ENCODE data around the gene MRAP2. TPM values are rescaled to one million over a fixed set of nuclear protein-coding genes. Genes with fewer than 3 reads are reported as not detected.

Gene MRAP2, protein sequence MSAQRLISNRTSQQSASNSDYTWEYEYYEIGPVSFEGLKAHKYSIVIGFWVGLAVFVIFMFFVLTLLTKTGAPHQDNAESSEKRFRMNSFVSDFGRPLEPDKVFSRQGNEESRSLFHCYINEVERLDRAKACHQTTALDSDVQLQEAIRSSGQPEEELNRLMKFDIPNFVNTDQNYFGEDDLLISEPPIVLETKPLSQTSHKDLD
- 4.4 and 13.3 TPM in 2 replicates for total RNA-seq

DNA sequence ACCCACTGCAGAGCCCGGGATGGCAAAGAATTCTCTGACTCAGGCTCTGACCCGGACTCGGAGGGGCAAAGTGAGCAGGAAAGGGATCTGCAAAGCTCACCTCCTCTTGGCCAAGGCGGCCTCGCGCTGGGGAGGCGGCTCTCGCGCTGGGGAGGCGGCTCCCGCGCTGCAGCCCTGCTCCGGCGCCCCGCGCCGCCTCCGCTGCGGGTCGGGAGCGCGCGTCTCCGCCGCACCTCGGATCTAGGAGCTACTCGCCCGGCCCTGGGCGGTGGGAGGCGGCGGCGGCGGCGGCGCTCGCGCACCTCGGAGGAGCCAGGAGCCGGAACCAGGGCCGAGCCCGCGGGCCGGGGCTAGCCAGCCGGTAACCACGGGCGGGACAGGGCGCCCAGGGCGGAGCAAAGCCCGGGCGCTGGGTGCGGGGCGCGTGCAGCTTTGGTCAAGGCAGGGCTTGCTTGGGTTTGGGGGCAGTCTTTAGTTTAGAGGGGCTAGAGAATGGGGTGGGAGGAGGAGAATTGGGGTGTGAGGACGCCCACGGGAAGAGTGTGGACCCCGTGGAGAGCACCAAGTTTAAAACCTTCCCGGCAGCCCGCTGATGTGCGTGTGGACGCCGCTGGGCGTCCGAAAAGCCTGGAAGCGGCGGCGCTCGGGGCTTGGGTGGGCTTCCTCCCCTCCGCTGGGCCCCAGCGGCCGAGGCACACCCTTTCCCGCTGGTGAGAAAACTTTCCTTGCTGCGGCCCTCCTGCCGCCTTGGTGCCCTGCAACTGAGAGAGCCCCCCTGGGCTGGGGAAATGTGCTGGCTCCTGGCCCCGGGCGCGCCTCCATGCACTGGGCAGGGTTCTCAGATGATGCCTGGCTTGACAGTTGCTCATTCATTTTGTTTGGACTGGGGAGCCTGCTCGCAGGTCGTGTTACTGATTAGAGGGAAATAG, at the start of gene MRAP2:
TSS of gene MRAP2 (plus strand) at position 250 of the 929 bp plus-strand sequence. CDS start 21,547 bp downstream, outside the sequence.
- DNase-seq (ENCODE audit: low read depth, low spot score), result no peak

DNA sequence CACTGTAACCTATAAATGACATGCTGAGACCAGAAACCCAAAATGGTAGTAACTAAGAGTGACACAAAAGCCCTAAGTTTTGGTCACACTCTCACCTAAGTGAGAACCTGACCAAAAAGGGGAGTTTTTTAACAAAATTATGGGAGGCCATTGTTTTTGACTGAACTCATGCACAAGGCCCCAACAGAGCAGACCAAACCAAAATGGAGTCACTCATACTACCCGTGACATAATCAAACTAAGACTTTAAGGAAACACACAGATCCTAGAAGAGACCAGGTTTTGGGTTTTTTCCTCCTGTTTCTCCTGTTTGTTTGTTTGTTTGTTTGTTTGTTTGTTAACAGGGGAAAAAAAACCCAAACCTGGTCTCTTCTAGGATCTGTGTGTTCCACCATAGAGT, 49.2 kb upstream of the MRAP2 start:
- no peak for DNase-seq (ENCODE audit: low read depth, low spot score)

DNA sequence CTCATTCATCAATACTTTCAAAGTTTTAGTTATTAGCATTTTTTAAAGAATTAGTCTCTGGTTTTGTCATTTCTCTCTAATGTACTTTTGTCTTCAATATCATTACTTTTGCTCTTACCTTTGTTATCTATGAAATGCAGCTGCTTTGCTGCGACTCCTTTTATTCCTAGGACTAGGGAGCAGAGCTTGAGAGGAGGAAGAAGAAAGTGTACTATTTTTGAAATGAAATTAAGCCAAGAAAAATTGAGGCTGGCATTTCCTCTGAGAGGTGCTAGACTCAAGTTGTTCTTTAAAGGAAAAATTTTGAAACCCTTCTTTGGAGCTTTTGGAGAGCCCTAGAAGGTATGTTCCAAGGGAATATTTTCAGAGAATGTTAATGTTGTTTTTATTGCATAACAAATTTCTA, 48.3 kb upstream of the MRAP2 start:
- DNase-seq (ENCODE audit: low read depth, low spot score), result no peak

DNA sequence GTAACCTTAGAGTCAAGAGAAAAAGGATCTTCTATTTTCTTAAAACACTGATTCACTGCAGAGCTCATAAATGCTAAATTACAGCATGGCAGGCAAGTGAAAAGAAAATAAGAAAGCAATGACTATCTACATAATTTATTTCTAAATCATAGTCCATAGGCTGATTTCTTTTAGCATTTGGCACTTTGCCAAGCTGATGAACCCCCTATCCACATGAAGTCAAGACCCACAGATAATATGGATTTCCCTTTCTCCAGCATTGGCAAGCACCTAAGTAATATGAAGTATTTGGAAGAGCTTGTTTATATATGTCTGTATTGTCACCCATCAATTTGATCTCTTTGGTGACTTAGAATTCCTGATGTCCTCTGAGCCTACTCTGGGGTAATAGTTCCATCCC, 47.9 kb upstream of the MRAP2 start:
- no peak for DNase-seq (ENCODE audit: low read depth, low spot score)

DNA sequence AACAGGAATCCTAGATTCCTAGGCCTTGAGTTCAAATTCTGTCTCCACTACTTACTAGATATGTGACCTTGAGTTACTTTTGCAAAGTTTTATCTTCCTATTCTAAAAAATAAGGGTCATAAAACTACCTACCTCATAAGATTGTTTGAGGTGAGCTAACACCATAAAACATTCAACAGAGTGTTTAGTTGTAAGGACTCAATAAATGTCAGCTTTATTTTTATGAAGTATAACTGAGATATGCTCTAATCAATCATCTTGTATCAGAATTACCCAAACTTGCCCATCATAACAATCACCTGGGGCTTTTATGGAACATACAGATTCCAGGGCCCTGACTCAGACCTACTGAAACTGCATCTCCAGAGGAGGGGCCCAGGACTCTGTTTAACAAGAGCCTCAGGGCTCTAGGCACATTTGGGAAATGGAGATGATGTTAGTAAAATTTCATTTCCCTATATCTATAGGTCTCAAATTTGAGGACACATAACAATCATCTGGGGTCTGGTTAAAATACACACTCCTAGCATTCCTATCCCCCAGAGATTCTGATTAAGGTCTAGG, 35.5 kb upstream of the MRAP2 start:
- DNase-seq (ENCODE audit: low read depth, low spot score), result no peak

DNA sequence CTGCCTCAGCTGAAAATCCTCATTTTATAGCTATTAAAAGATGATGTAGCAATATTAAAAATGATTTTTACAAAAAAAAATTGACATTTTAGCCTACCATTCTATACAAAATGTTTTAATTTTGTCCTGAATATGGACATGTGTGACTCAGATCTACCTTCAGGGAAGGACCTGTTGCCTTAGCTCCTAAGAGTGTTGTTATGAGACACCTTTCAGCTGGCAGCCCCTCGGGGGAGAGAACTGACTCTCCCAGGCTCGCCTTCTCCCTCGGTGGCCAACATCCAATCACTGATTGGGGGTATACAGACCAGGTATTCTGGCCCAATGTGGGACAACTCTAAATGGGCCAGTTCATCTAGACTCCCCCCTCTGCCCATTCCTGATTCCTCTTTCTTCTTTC, 32.5 kb upstream of the MRAP2 start:
- DNase-seq (ENCODE audit: low read depth, low spot score), result no peak

DNA sequence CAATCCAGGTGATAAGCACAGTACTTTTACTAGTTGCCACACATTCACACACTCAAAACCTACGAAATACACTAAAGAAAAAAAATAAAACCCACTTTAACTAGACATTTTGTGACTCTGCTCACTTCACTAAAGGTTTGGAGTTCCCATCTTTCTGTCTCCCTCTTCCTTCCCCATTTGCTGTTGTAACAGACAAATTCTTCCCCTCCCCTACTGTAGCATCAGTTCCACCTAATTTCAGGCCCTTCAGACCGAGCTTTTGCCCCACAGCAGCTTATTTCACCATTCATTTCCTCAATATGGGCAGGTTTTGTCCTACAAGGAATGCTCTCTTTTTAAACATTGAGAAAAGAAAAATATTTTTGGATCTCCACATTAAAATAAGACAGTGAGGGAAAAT, 31.3 kb upstream of the MRAP2 start:
- no peak for DNase-seq (ENCODE audit: low read depth, low spot score)

DNA sequence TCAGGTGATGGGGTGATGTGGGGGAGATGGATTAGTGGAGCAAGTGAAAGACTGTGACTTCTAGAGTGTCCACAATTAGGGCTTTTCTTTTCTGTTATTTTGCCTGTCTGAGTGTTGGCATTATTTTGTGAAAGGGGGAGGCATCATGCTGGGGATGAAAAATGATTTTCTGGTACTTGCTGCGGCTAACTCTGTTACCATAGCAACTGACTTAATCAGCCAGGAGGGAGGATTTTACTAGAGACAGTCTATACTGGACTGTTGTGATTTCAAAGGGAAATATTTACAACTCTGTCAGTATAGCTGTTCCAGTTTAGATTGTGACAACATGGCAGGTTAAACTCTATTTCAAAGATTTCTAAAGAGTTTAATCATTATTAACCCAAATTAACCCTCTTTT, 30.4 kb upstream of the MRAP2 start:
- no peak for DNase-seq (ENCODE audit: low read depth, low spot score)

DNA sequence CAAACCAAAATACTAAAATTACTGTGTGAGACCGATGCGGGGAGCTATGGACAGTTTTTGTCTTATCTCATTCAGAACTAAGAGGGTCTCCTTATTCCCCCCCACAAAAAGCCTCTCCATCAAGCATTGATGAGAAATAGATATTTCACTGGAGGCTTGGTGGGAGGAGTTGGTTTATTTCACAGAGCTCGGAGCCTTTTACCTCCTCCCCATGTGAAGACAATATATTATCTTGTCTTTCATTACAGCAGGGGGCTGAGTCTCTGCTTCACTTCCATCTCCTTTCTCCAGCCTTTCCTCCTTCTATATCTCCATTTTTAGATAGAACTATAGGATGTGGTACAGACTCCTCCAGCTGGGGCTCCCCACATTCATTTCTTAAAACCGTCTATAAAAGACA, 29.9 kb upstream of the MRAP2 start:
- no peak for DNase-seq (ENCODE audit: low read depth, low spot score)

DNA sequence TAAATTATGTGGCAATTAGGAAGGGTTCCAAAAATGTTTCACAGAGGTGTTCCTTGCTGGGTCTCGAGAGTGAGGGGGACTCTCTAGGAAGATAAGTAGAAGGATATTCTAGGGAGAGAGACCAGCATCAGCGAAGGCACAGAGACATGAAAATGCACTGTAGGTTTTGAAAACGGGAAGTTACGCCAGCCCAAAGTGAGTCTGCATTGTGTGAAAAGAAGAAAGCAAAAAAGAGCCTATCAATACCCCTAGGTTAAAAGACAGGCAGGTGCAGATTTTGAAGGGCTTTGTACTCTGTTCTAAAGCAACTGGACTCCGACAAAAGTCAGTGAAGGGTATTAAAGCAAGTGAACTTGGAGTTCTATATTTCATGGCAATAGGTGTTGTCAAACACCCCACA, 25.7 kb upstream of the MRAP2 start:
- no peak for DNase-seq (ENCODE audit: low read depth, low spot score)

DNA sequence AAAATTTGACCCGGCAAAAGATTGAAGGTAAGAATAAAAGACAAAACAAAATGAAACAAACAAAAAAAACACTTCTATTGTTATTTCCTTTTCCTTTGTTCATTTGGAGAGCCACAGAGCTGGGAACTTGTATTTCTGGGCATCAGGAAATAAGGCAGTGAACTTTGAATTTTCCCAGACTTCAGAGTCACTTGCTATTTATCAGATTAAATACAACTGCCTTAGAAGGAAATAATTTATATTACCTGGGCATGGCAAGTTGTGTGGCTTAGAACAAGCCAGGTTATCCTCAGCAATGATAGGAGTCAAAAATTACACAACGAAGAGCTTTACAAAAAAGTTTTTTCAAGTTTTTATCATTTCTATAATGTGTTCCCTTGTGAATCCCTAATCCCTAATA, 20.2 kb upstream of the MRAP2 start:
- no peak for DNase-seq (ENCODE audit: low read depth, low spot score)

DNA sequence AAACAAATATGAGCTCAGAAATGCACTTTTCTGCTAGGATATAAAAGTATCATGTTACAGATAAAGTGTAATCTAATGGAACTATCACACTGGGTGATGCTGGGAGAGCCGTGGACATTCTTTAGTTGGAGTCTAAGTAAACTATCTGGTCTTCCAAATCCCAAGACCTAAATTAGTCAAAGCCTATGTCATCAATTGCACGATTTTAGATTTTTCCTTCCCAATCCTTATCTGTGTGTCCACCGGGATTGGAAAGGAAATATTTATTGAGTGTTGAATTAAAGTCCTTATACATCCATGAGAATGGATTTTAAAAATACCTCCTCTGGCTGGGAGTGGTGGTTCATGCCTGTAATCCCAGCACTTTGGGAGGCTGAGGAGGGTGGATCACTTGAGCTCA, 19.6 kb upstream of the MRAP2 start:
- DNase-seq (ENCODE audit: low read depth, low spot score), result no peak

DNA sequence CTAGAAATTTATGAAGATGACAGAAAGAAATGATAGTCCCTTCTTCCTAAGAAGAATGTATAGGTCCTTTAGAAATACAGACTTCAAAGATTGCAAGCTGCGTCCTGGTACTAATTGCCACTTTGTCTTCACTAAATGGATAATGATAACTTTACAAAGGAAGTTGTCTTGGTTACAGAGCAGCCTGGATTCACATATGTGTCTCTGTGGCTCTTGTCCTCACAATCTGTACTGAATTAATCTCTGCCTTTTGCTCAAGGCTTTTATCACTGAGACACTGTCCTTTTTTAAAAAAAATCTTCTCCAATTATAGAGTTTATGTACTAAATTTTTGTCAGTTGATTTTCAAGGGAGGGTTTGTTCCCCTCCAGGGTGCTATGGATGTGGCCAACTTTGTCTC, 17.5 kb upstream of the MRAP2 start:
- no peak for DNase-seq (ENCODE audit: low read depth, low spot score)

DNA sequence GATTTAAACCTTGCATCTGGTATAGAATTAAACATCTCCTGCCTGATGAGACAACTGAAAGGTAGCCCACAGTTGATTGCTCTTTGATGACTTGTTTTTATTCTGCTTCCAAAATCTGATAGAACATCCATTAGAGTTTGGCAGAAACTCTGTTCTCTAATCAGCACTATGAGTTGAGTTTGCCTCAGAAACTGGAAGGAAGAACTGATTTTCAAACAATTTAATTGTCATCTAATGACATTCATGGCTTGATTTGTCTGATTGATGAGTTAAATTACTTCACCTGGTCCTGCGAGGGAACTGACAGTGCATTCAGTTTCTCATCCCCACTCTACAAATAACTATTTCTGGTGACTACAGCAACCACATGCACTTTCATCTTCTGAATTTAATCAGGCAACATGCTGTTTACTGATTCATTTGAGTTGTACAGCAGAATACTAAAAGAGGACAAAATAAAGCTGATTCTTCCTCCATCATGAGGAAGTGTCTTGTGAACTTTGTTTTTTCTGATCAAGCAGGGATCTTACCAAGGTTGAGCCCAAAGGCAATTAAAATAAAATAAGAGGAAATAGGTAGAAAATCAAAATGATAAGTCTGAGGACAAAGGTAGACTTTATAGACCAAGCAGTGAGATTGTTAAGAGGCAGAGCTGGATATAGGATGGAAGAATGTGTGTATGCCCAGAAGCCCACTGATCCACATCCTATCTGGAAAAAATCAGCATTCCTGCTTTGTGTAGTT, 15.7 kb upstream of the MRAP2 start:
- DNase-seq (ENCODE audit: low read depth, low spot score), result no peak

DNA sequence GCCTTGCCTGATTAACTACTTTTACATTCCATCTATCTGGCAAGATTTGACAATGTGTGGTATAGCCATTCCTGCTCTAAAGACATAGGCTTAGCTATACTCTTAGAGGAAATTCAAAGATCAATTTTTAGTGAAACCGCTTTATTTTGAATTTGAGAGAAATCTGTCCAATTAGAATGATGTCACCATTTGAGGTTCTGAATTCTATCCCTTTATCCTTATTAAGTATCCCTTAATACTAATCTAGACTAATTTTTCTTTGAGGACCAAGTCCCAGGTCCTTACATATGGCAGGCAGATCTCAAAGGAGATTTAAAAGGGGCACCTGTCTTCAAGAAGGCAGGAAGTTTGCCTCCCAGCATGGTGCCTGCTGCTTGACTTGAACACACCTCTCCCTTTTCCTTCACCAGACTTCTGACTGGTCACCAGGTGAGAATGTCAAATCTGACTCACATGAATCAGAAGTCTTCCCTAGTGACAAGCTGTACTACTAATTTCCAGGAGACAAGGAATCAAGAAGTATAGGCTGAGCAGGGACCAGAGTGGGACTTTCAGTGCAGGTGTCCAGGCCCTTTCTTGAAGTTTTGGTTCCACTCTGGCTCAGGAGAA, 15.0 kb upstream of the MRAP2 start:
- no peak for DNase-seq (ENCODE audit: low read depth, low spot score)

DNA sequence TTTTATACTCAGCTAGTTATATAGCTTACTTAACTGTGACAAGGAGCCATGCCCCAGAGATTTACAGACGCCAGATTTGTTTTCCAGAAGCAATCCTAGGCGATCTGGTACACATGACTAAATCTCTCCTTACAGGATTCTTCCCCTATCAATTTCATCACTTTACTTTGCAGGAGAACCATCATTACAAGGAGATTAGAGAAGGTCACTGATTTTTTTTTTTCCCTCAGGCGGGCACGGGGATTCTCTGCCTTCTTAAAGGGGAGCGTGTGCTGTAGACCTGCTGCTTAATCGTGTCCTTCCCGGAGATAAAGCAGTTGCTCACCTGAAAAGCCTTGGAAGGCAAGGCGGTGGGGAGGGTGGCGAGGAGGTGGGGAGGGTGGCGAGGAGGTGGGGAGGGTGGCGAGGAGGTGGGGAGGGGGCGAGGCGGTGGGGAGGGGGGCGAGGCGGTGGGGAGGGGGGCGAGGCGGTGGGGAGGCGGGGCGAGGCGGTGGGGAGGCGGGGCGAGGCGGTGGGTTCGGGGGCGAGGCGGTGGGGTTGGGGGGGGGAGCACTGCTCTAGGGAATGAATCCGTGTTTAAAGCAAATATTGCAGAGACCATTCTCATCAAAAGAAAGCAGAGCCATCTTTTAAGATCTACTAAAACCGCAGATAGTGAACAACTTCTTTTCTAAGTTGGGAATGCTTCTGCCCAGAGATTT, 14.3 kb upstream of the MRAP2 start:
- no peak for DNase-seq (ENCODE audit: low read depth, low spot score)

DNA sequence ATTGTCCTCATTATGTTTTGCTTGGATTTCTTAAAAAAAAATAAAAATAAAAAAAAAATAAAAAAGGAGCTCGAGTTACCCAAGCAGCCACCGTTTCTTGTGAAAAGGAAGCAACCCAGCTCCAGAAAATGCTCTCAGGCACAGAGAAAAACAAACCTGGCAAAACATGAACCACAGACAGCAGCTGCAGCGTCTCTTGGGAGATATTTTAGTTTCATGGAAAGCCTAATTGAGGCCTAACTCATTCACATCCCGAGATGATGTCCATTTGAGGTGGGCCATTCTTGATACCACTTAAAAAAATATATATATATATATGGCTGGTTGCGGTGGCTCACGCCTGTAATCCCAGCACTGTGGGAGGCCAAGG, 13.7 kb upstream of the MRAP2 start:
- DNase-seq (ENCODE audit: low read depth, low spot score), result no peak

DNA sequence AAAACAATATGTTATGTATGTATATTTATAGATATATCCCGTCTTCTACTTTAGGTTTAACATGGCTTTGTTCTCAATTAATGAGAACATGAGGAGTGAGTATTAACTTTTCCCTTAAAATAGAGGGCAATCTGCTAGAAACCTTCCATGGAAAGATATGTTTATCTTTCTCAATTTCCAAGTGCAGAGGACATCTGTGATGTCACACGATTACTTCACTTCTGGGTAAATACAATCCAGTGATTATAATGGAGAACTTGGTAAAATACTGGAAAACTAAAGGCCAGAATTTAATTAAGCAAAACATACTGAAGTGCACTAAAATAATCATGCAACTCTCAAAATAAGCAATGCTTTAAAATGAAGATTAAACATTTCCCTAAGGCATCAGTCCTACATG, 11.9 kb upstream of the MRAP2 start:
- DNase-seq (ENCODE audit: low read depth, low spot score), result no peak

DNA sequence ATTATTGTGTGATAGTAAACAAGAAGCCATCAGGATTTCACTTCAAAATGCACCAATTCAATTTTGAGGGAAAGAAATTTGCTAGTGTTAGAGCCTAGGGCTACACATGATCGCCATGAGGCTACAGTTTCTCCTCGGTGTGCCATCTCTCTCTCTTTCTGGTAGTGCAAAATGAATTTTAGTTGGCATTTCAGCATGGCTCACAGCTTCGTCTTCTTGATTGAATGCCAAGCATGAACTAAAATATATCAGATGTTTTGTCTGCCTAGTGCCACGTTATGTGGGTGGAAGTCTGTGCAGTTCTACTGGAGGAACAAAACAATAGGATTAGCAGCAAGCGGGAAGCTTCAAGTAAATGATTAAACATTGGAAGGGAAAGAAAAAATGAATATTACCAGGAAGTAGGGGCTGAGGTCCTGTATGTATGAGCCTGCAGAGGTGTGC, 6.8 kb upstream of the MRAP2 start:
- DNase-seq (ENCODE audit: low read depth, low spot score), result peak; percentile 27

DNA sequence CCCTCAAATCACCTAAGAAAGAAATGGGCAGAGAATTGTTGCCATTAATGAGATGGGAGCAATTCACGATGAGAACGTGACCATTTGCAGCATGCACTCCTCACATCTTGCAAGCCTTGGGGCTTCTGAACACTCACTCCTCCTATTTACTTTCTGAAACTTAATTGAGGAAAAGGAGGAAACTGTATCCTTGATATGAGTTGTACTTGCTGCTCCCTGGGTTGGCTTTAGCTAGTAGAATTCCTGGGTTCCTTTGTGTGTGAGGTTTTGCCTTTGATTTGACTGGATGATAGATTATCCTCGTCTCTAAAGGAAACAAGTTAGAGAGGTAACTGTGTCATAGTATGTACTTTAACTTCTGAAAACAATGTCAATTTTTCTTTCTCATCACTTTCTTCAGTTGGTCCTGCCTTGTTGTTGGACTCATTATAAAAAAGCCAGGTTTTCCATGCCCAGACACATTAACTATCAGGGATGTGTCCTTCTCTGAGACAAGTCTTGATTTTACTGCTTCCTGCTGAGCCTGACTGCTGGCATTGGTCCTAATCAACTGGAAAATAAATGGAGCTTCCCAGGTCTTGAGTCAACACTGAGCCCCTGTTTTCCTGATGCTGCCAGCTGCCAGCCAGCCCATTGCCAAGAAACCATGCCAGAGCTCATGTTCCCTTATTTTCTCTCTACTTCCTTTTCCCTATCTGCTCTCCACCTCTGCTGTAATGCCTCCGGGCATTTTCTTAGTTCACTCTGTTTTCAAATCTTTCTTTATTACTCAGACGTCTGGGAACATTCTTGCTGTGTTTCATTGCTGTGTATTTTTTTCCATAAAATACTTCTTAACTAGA, 6.0 kb upstream of the MRAP2 start:
- DNase-seq (ENCODE audit: low read depth, low spot score), result peak; percentile 89
